Activated CD4-positive, alpha-beta memory T cell treated with anti-CD3 and anti-CD28 coated beads for 36 hours (primary cell): ENCODE results near the gene FOXD2. TPM values are rescaled to one million over a fixed set of nuclear protein-coding genes. Genes with fewer than 3 reads are reported as not detected.
"Not testable (repeated sequence)": the region's sequence is repeated elsewhere in the genome, so short reads cannot be mapped to it uniquely, and the experiment has no call there.

Experiments used
- CTCF ChIA-PET: fragments of 350-600 bp; sonication (Branson Sonifier 250); formaldehyde crosslinking; loops from one replicate; lab custom pipeline; 2021; ENCODE audit warnings: antibody characterized with exemption, inconsistent platforms; lab: Charles Lee
- POLR2A ChIA-PET: fragments of 350-600 bp; sonication (Branson Sonifier 250); formaldehyde crosslinking; loops from one replicate; lab custom pipeline; 2021; ENCODE audit warnings: antibody characterized with exemption; lab: Charles Lee
- DNase-seq: peaks from one replicate; pipeline ENCODE4 v3.0.0-alpha.2; 2020
- H3K27ac Mint-ChIP-seq: one replicate; pipeline ENCODE4 v1.8.0; 2021; ENCODE audit warnings: mixed read lengths
- H3K27me3 Mint-ChIP-seq: one replicate; pipeline ENCODE4 v1.8.0; 2021; ENCODE audit warnings: mixed read lengths
- H3K36me3 Mint-ChIP-seq: one replicate; pipeline ENCODE4 v1.8.0; 2021; ENCODE audit warnings: mixed read lengths
- H3K4me1 Mint-ChIP-seq: one replicate; pipeline ENCODE4 v1.8.0; 2021; ENCODE audit warnings: low read depth, mixed read lengths
- H3K4me3 Mint-ChIP-seq: one replicate; pipeline ENCODE4 v1.8.0; 2021; ENCODE audit warnings: mild to moderate bottlenecking, mixed read lengths
- H3K9me3 Mint-ChIP-seq: one replicate; pipeline ENCODE4 v1.8.0; 2021; ENCODE audit warnings: mixed read lengths
- intact Hi-C: fragments of 100-400 bp; cut with micrococcal nuclease; formaldehyde crosslinking; loops from one replicate; pipeline ENCODE4 v1.15.1; 2023
- total RNA-seq, 2 experiments: library from RNA; stranded (reverse); gene quantifications; one replicate each; pipeline ENCODE4 v1.2.3, GENCODE V29; 2021

The FOXD2 gene
- total RNA-seq, 2 experiments from 2014 or later = 0.10 to 0.26 TPM

DNA sequence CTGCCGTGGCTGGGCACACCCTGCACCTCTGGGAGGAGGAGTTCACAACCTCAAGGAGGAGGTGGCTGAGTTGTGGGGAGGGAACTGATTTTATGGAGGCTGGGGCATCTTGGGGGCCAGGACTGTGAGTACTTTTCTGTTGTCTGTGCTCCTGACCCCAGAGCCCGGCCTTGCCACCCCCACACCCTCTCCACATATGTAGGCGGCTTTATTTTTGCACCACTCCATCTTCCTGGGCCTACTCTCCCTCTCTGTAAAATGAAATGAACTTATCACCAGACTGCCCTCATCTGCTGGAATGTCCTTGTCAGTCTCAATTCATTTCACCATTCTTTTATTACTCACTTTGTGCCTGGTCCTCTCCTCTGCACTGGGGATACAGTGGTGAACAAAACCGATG is 12.8 kb downstream of the FOXD2 start:
- Mint-ChIP-seq H3K9me3 (no peaks in the 10 kb centered on the region), H3K27me3 (peaks cover 70% of the 10 kb centered on the region), H3K36me3 (no peaks in the 10 kb centered on the region), H3K27ac (no peak overlapping the region), H3K4me3 (no peak overlapping the region), H3K4me1 (peaks cover 3% of the 10 kb centered on the region)
- intact Hi-C loops = no loop called here
- no peak for DNase-seq
- CTCF ChIA-PET = interaction anchor here (0.6 to 4.4 kb wide), 5 partner anchors 10 to 276 kb away, joined by 3 to 59 read pairs (median 6); partner anchors contain the start of gene FOXD2
- POLR2A ChIA-PET = no interaction called here

DNA sequence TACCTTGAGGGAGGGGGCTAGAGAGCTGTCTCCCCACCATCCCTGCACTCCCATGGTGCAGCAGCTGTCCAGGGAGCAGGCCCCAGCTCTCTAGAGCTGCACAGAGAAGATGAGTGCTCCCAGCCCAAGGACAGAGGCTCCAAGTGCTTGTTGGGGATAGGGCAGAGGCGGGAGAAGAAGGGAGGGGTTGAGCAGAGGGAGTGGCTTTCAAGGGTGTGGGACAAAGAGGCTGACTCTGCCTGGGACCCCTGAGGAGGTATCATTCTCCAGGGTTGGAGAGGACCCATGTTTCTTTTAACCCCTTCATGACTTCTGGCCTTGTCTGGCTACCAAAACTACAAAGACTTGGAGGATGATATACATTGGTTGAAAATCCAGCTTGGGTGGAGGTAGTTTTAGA is 14.6 kb downstream of the FOXD2 start:
- no peaks in the 10 kb centered on the region for H3K36me3 Mint-ChIP-seq
- peaks cover 57% of the 10 kb centered on the region for H3K27me3 Mint-ChIP-seq
- no peak overlapping the region for H3K27ac Mint-ChIP-seq

DNA sequence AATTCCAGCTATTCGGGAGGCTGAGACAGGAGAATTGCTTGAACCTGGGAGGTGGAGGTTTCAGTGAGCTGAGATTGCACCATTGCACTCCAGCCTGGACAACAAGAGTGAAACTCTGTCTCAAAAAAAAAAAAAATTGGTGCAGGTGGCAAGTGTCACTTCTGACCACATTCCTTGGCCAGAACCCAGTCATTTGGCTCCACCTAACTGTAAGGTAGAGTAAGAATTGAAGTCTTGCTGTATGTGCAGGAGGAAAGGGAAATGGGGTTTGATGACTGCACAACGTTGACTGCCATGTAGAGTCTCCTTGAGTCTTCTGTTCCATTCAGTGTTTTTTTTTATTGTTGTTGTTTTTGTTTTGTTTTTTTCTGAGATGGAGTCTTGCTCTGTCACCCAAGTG is 16.1 kb downstream of the FOXD2 start:
- CTCF ChIA-PET = interaction anchor here (1.7 kb wide), 1 partner anchor 16 kb away, joined by 7 read pairs; the partner anchor contains the start of gene FOXD2
- H3K9me3 Mint-ChIP-seq, intact Hi-C loops, H3K4me3 Mint-ChIP-seq, POLR2A ChIA-PET, H3K4me1 Mint-ChIP-seq, H3K27ac Mint-ChIP-seq, H3K36me3 Mint-ChIP-seq, DNase-seq: not testable (repeated sequence)
- H3K27me3 Mint-ChIP-seq = peaks cover 52% of the 10 kb centered on the region

More for the DNA sequence above, 14.6 kb downstream of the FOXD2 start:
- no peaks in the 10 kb centered on the region for H3K4me1 Mint-ChIP-seq
- DNase-seq = no peak
- intact Hi-C loops = no loop called here
- CTCF ChIA-PET = interaction anchor here (0.6 to 1.7 kb wide), 5 partner anchors 15 to 274 kb away, joined by 3 to 7 read pairs (median 3); partner anchors contain the start of gene FOXD2
- POLR2A ChIA-PET = no interaction called here
- H3K4me3 Mint-ChIP-seq = no peak overlapping the region
- no peaks in the 10 kb centered on the region for H3K9me3 Mint-ChIP-seq

DNA sequence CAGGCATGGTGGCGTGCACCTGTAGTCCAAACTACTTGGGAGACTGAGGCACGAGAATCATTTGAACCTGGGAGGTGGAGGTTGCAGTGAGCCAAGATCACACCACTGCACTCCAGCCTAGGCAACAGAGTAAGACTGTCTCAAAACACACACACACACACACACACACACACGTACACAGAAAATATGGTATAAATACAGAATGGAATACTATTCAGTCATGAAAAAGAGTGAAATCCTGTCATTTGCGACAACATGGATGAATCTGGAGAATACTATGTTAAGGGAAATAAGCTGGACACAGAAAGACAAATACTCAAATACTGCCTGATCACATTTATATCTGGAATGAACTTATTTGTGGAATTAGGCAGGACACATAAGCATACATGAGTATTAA is 18.4 kb downstream of the FOXD2 start:
- intact Hi-C loops = no loop called here
- DNase-seq = no peak

DNA sequence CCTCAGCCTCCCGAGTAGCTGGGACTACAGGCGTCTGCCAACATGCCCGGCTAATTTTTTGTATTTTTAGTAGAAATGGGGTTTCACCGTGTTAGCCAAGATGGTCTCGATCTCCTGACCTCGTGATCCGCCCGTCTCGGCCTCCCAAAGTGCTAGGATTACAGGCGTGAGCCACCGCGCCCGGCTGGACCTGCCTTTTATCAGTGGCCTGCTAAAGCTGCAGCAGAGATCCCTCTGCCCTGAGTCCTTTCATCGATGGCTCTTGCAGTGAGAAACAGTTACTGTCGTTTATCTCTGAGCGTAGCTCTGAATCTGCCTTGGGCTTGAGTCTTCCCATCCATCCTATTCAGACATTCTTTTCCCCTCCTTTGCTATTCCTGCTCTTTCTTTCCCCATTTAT is 19.7 kb downstream of the FOXD2 start:
- H3K27ac Mint-ChIP-seq, H3K9me3 Mint-ChIP-seq, DNase-seq, intact Hi-C loops, H3K4me3 Mint-ChIP-seq, H3K36me3 Mint-ChIP-seq, POLR2A ChIA-PET, H3K4me1 Mint-ChIP-seq: not testable (repeated sequence)
- H3K27me3 Mint-ChIP-seq = peaks cover 50% of the 10 kb centered on the region
- CTCF ChIA-PET = interaction anchor here (0.7 to 0.8 kb wide), 2 partner anchors 27 to 198 kb away, joined by 3 to 4 read pairs; no protein-coding TSS in a partner anchor

More for the DNA sequence above, 18.4 kb downstream of the FOXD2 start:
- CTCF ChIA-PET = interaction anchor here (1.4 kb wide), 1 partner anchor 19 kb away, joined by 4 read pairs; the partner anchor contains the start of gene FOXD2
- Mint-ChIP-seq H3K4me1 (no peaks in the 10 kb centered on the region), H3K4me3 (no peak overlapping the region), H3K27ac (no peak overlapping the region), H3K27me3 (peaks cover 50% of the 10 kb centered on the region), H3K36me3 (no peaks in the 10 kb centered on the region), H3K9me3 (no peaks in the 10 kb centered on the region)
- POLR2A ChIA-PET = no interaction called here

DNA sequence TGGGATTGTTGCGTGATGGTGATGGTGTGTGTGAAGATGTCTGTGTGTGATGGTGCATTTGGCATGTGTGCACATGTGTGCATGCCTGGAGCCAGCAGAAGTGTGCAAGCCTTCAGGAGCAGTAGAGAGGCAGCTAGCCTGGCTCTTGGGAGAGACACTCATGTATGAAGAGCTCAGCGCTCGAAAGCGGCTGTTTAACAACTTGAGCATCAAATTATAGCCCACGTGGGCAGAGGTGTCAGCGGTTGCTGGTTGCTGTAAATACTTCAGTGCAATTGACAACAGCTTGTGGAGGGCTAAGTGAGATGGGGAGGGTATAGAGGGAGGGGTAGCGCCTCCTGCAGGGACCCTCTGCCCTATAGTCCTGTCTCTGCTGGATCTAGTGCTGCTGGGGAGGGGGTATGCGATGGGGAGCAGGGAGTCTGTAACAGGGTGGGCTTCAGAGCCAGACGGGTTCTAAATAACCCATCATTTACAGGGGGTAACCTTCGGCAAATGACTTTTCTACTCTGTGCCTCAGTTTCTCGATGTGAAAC is 21.5 kb downstream of the FOXD2 start:
- POLR2A ChIA-PET = no interaction called here

DNA sequence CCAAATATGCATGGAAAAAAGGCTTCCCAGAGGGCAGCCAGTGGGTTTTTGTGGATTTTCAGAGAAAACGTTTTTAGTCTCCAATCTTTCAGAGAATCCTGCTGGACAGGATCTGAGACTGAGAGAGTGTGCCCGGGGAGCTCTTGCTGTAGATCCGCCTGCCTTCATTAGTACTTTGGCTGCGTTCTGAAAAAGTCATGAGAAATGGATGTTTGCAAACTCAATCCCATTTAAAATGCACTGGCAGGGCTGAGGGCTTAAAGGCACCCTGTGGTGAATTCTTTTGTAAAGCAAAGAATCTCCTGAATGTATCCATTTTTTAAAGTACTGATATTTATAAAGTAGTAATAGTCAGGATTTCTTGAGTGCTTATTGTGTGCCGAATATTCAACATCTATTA is 22.2 kb downstream of the FOXD2 start:
- no peaks in the 10 kb centered on the region for H3K4me1 Mint-ChIP-seq
- intact Hi-C loops = no loop called here
- no peaks in the 10 kb centered on the region for H3K36me3 Mint-ChIP-seq
- POLR2A ChIA-PET = no interaction called here
- CTCF ChIA-PET = interaction anchor here (1.1 kb wide), 1 partner anchor 24 kb away, joined by 3 read pairs; no protein-coding TSS in a partner anchor
- peaks cover 48% of the 10 kb centered on the region for H3K27me3 Mint-ChIP-seq
- no peak overlapping the region for H3K27ac Mint-ChIP-seq
- no peak overlapping the region for H3K4me3 Mint-ChIP-seq
- no peak for DNase-seq
- no peaks in the 10 kb centered on the region for H3K9me3 Mint-ChIP-seq

More for the DNA sequence above, 21.5 kb downstream of the FOXD2 start:
- CTCF ChIA-PET = interaction anchor here (1.1 kb wide), 1 partner anchor 23 kb away, joined by 3 read pairs; no protein-coding TSS in a partner anchor
- Mint-ChIP-seq H3K27ac (no peak overlapping the region), H3K4me1 (no peaks in the 10 kb centered on the region), H3K9me3 (no peaks in the 10 kb centered on the region), H3K4me3 (no peak overlapping the region), H3K36me3 (no peaks in the 10 kb centered on the region), H3K27me3 (peaks cover 51% of the 10 kb centered on the region)
- intact Hi-C loops = no loop called here
- DNase-seq = no peak

DNA sequence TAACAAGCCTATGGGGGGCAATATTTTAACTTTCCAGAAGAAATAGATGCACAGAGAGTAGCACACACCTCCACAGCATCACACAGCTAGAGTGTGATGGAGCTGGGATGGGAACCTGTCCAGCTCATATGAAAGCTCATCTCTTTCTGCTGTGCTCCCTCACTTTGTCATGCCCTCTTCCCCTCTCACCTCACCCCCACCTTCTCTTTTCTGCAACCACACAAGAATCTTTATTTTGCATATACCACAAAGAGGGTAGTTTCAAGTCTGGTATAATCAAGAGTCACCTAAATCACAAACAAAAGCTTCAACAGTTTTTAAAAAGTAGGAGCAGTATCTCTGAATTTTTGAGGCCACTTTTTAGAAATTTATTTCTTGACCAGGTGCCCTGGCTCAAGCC is 22.6 kb downstream of the FOXD2 start:
- H3K27me3 Mint-ChIP-seq = peaks cover 46% of the 10 kb centered on the region
- no peaks in the 10 kb centered on the region for H3K4me1 Mint-ChIP-seq
- H3K36me3 Mint-ChIP-seq = no peaks in the 10 kb centered on the region
- H3K9me3 Mint-ChIP-seq = no peaks in the 10 kb centered on the region
- H3K4me3 Mint-ChIP-seq = no peak overlapping the region
- intact Hi-C loops = no loop called here
- no peak overlapping the region for H3K27ac Mint-ChIP-seq
- ChIA-PET POLR2A (no interaction called here), CTCF (interaction anchor here (1.0 to 1.2 kb wide), 2 partner anchors 23 to 25 kb away, joined by 3 to 4 read pairs; partner anchors contain the start of gene FOXD2)
- DNase-seq = no peak

DNA sequence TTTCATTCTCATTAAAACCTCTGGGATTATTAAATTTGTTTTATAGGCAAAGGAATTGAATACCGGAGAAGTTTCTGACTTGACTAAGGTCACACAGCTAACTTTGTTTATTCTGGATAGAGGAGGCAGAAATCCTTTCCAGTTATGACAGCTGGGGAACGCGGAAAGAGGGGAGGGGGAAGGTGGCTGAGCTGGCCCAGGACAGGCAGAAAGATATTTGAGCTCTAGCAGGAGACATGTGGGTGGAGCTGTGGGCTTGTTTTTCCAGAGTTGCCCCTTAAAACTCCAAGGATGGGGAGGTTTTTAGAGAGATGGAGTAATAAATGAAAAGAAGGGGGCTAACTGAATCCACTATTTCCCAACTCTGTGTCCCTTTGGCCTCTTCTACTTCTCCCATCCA is 27.8 kb downstream of the FOXD2 start:
- Mint-ChIP-seq H3K27me3 (peaks cover 37% of the 10 kb centered on the region), H3K36me3 (no peaks in the 10 kb centered on the region), H3K4me1 (no peaks in the 10 kb centered on the region), H3K4me3 (no peak overlapping the region), H3K9me3 (no peaks in the 10 kb centered on the region), H3K27ac (no peak overlapping the region)
- intact Hi-C loops = no loop called here
- no peak for DNase-seq
- CTCF ChIA-PET = interaction anchor here (2.2 kb wide), 1 partner anchor 28 kb away, joined by 8 read pairs; the partner anchor contains the start of gene FOXD2
- POLR2A ChIA-PET = no interaction called here

DNA sequence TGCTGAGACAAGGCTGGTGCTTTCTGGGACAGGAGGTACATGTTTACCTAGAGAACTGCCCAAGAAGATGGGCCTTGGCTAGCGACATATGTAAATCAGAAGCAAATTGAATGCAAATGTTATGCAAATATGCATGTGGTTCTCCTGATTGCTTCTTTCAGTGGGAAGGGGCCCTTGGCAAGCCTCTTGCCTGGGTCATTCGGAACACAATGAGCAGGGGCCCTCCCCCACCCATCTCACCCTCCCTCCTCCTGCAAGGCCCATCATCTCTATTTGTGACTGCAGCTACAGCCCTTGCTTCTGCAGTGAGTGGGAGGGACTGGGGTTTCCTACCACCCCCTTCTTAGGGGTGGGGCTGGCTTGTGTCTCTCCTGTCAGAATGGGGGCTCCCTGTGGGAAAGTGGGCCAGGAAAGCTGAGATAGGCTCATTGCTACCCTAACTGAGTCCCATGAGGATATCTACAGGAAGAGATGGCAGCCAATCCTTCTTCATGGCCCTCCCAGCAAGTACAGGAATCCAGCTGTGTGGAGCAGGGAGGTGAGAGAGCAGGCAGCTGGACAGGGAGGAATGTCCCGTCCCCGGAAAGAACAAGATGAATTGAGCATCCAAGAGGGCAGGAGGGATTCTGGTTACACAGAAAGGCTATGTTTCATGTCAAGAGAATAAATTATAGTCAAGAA is 31.0 kb downstream of the FOXD2 start:
- no peaks in the 10 kb centered on the region for H3K36me3 Mint-ChIP-seq
- DNase-seq = no peak
- no peaks in the 10 kb centered on the region for H3K9me3 Mint-ChIP-seq
- POLR2A ChIA-PET = no interaction called here
- no peak overlapping the region for H3K27ac Mint-ChIP-seq
- CTCF ChIA-PET = no interaction called here
- peaks cover 22% of the 10 kb centered on the region for H3K27me3 Mint-ChIP-seq
- no peak overlapping the region for H3K4me3 Mint-ChIP-seq
- no peaks in the 10 kb centered on the region for H3K4me1 Mint-ChIP-seq
- intact Hi-C loops = no loop called here

DNA sequence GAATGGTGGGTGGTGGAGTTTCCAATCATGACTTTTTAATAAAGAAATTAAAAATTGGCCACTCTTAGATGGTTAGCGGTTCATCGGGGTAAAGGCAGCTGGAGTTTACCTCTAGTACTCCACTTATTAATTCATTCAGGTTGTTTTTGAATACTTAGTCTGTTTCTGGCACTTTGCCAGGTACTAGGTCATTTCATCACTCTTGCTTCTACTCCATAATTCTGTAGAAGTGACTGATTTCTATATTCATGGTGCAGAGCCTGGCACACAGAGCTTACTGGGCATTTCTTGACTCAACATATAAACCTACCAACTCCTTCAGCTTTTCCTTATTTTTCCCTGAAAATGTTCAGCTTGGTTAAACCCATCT is 31.5 kb downstream of the FOXD2 start:
- Mint-ChIP-seq H3K4me1 (no peaks in the 10 kb centered on the region), H3K4me3 (no peak overlapping the region), H3K27ac (no peak overlapping the region), H3K36me3 (no peaks in the 10 kb centered on the region), H3K27me3 (peaks cover 22% of the 10 kb centered on the region), H3K9me3 (no peaks in the 10 kb centered on the region)
- ChIA-PET CTCF (no interaction called here), POLR2A (no interaction called here)
- DNase-seq = no peak
- intact Hi-C loops = no loop called here

DNA sequence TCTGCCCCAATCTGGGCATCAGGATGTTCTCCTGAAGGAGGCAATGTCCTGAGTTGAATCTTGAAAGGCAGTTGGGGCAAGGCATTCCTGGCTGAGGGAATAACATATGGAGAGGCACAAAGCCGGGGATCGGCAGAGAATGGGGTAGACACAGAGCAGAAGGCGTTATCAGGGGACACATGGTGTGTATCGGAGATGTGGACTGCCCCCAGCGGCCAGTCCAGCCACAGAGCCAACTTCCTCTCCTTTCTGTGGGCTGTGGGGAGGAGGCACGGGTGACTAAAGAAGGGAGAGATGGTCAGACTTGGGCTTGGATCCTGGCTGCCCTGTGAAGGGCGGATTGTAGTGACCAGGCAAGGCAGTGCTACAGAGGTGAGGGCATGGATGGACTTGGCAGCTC is 32.1 kb downstream of the FOXD2 start:
- Mint-ChIP-seq H3K36me3 (no peaks in the 10 kb centered on the region), H3K27ac (no peak overlapping the region), H3K4me1 (no peaks in the 10 kb centered on the region), H3K4me3 (no peak overlapping the region), H3K9me3 (no peaks in the 10 kb centered on the region), H3K27me3 (peaks cover 22% of the 10 kb centered on the region)
- intact Hi-C loops = no loop called here
- POLR2A ChIA-PET = no interaction called here
- no peak for DNase-seq
- CTCF ChIA-PET = no interaction called here
